GM12878 (cell line): ENCODE data around the gene VGLL3. TPM values are rescaled to one million over a fixed set of nuclear protein-coding genes. Genes with fewer than 3 reads are reported as not detected.

ENCODE experiments used
- ATAC-seq: fragments of 200-7000 bp; cut with Tn5 transposase; 3 replicates; pipeline ENCODE4 v1.9.1; 2020; ENCODE audit warnings: mild to moderate bottlenecking, moderate library complexity
- BruUV-seq: library from RNA; stranded (reverse); fragments of 400-500 nt; replicated peaks from 2 replicates; lab custom pipeline; 2021; lab: Mats Ljungman, UMichigan
- CTCF ChIA-PET: fragments of 300-600 bp; sonication (Branson Sonifier 250); formaldehyde crosslinking; extraction: SDS; loops from one replicate; lab custom pipeline; 2021; ENCODE audit warnings: inconsistent platforms; lab: Yijun Ruan, JAX
- POLR2A ChIA-PET: fragments of 350-600 bp; formaldehyde crosslinking; extraction: SDS; loops from one replicate; lab custom pipeline; 2021; ENCODE audit warnings: inconsistent platforms; lab: Charles Lee
- RAD21 ChIA-PET: fragments of 300-600 bp; sonication (Branson Sonifier 250); formaldehyde crosslinking; loops from one replicate; lab custom pipeline; 2023; ENCODE audit warnings: antibody characterized with exemption; ENCODE audit not compliant: unreplicated experiment; lab: Charles Lee
- SMC1A ChIA-PET: fragments of 300-600 bp; sonication (Branson Sonifier 250); formaldehyde crosslinking; loops from one replicate; lab custom pipeline; 2023; ENCODE audit not compliant: unreplicated experiment, uncharacterized antibody; lab: Charles Lee
- DNase-seq: peaks from one replicate; pipeline ENCODE4 v3.0.0-alpha.2; 2011; ENCODE audit warnings: low read depth, low spot score
- FAIRE-seq: peaks from 3 replicates; lab custom pipeline; 2011; peaks lifted over from hg19 to GRCh38; lab: Jason Lieb, UNC
- H2AFZ ChIP-seq: 2 replicates; pipeline ENCODE4 v1.6.0; 2011; ENCODE audit warnings: low read depth, low read length, control low read depth; ENCODE audit not compliant: control insufficient read depth
- H3K27ac ChIP-seq: 2 replicates; pipeline ENCODE4 v1.5.1; 2011; ENCODE audit warnings: control low read depth; ENCODE audit not compliant: control insufficient read depth, insufficient read depth
- H3K27me3 ChIP-seq, 2 experiments: replicated peaks in 1 of 2; 2 replicates each; pipeline versions ENCODE4 v1.6.0 to v1.6.1; 2011; ENCODE audit warnings: low read length in 1 of 2; ENCODE audit not compliant: control insufficient read depth in 2 of 2, insufficient read depth in 2 of 2
- H3K36me3 ChIP-seq, 2 experiments: 2 replicates each; pipeline ENCODE4 v1.5.1; 2011; ENCODE audit warnings: low read length in 1 of 2; ENCODE audit not compliant: control insufficient read depth in 2 of 2, insufficient read depth in 2 of 2
- H3K4me1 ChIP-seq: 2 replicates; pipeline ENCODE4 v1.6.1; 2011; ENCODE audit warnings: mild to moderate bottlenecking, low read length, moderate library complexity, mixed read lengths; ENCODE audit not compliant: control insufficient read depth, insufficient read depth
- H3K4me2 ChIP-seq: 2 replicates; pipeline ENCODE4 v1.6.0; 2011; ENCODE audit warnings: control low read depth; ENCODE audit not compliant: control insufficient read depth, insufficient read depth
- H3K4me3 ChIP-seq: fragments of 200-600 bp; sonication (generic); 2 replicates; pipeline ENCODE4 v1.5.1; 2016
- H3K79me2 ChIP-seq: 2 replicates; pipeline ENCODE4 v1.6.0; 2011; ENCODE audit warnings: low read length; ENCODE audit not compliant: control insufficient read depth, insufficient read depth
- H3K9ac ChIP-seq: 2 replicates; pipeline ENCODE4 v1.8.0; 2011; ENCODE audit warnings: low read length, control low read depth, mixed read lengths; ENCODE audit not compliant: control insufficient read depth, insufficient read depth
- H3K9me3 ChIP-seq: replicated peaks from 3 replicates; pipeline ENCODE4 v1.5.1; 2011; ENCODE audit warnings: mild to moderate bottlenecking, low read length; ENCODE audit not compliant: control insufficient read depth, insufficient read depth
- H4K20me1 ChIP-seq: 2 replicates; pipeline ENCODE4 v1.6.0; 2011; ENCODE audit not compliant: control insufficient read depth, insufficient read depth
- E2F8 ChIP-seq: fragments of 450-650 bp; IDR thresholded peaks from 2 replicates; pipeline ENCODE4 v1.6.1; 2018; ENCODE audit warnings: mild to moderate bottlenecking, low read depth, moderate library complexity; ENCODE audit not compliant: partially characterized antibody
- HDAC2 ChIP-seq: fragments of 200-600 bp; sonication (generic); IDR thresholded peaks from 2 replicates; pipeline ENCODE4 v1.6.1; 2017
- LARP7 ChIP-seq: fragments of 450-650 bp; IDR thresholded peaks from 2 replicates; pipeline ENCODE4 v1.6.1; 2017; ENCODE audit warnings: mild to moderate bottlenecking
- PKNOX1 ChIP-seq: fragments of 450-650 bp; IDR thresholded peaks from 2 replicates; pipeline ENCODE4 v1.6.1; 2016; ENCODE audit warnings: mild to moderate bottlenecking
- REST ChIP-seq: IDR thresholded peaks from 2 replicates; pipeline ENCODE4 v1.6.1; 2012; ENCODE audit warnings: mild to moderate bottlenecking, low read depth, low read length
- SIN3A ChIP-seq: IDR thresholded peaks from 2 replicates; pipeline ENCODE4 v1.6.1; 2012; ENCODE audit warnings: low read depth, low read length, improper control_type of control experiment
- SMAD1 ChIP-seq: fragments of 450-650 bp; IDR thresholded peaks from 2 replicates; pipeline ENCODE4 v1.6.1; 2018; ENCODE audit warnings: mild to moderate bottlenecking, low read depth; ENCODE audit not compliant: partially characterized antibody
- SREBF1 ChIP-seq: IDR thresholded peaks from 2 replicates; pipeline ENCODE4 v1.6.1; 2012; ENCODE audit warnings: mild to moderate bottlenecking, low read length
- SREBF2 ChIP-seq: IDR thresholded peaks from 2 replicates; pipeline ENCODE4 v1.6.1; 2012; ENCODE audit warnings: mild to moderate bottlenecking, low read length
- TBL1XR1 ChIP-seq: IDR thresholded peaks from 2 replicates; pipeline ENCODE4 v1.6.1; 2012; ENCODE audit warnings: low read depth, low read length, improper control_type of control experiment
- WGBS: methylation state at CpG from one replicate; pipeline ENCODE4 v1.1.6; 2016; ENCODE audit warnings: low lambda C conversion rate; ENCODE audit not compliant: insufficient replicate concordance, insufficient coverage; ENCODE audit errors: missing lambda C conversion rate; 5-methylcytosine and 5-hydroxymethylcytosine counted together
- in situ Hi-C: fragments of 300-500 bp; cut with MboI; formaldehyde crosslinking; loops from 9 replicates; pipeline ENCODE4 v1.14.3; 2018; ENCODE audit warnings: mixed read lengths
- intact Hi-C: fragments of 100-400 bp; cut with micrococcal nuclease; formaldehyde crosslinking; loops from one replicate; pipeline ENCODE4 v1.14.2; 2022; ENCODE audit not compliant: unreplicated experiment
- polyA plus RNA-seq, 11 experiments: library from polyadenylated mRNA; depleted of rRNA in 4 of 11; unstranded in 6 of 11; stranded (reverse) in 5 of 11; fragments of >200 nt; fragmentation: Nextera tagmentation in 4 of 11; fragmentation: Illumina TruSeq in 1 of 11; extraction: Ambion mirVana in 4 of 11; extraction: Trizol in 1 of 11; gene quantifications; 1 replicate in 1 of 11; 2 replicates in 10 of 11; pipeline versions ENCODE4 v1.2.1 to v1.2.3, GENCODE V29; 2011 to 2016; ENCODE audit warnings: inconsistent platforms in 2 of 11, missing spikeins in 2 of 11, low read depth in 1 of 11
- total RNA-seq, 4 experiments: library from RNA; depleted of rRNA in 3 of 4; stranded (reverse); fragments of >200 nt in 3 of 4; fragmentation: Illumina TruSeq in 1 of 4; extraction: Trizol in 1 of 4; gene quantifications; 2 replicates each; pipeline versions ENCODE4 v1.2.1 to v1.2.3, GENCODE V29; 2013 to 2021
- TF ChIP-seq, protein P1 (sequence below): fragments of 450-650 bp; formaldehyde crosslinking; IDR thresholded peaks from 2 replicates; pipeline ENCODE4 v1.4.0; 2022; ENCODE audit warnings: mild to moderate bottlenecking, moderate library complexity

VGLL3 gene
- total and polyA plus RNA-seq, 10 of the 15 experiments (the other 5 are each of a cell fraction or from before 2014, with no cell fraction given), result 0.05 TPM; not detected in 9

- intact Hi-C loops, result no loop called here
- H3K79me2 ChIP-seq, result no peaks in the 10 kb centered on the region
- in situ Hi-C loops, result no loop called here
- H3K27ac ChIP-seq, result no peak overlapping the region
- ATAC-seq, result no peak
- POLR2A ChIA-PET, result no interaction called here
- no peak overlapping the region for H3K4me2 ChIP-seq
- H4K20me1 ChIP-seq, result no peaks in the 10 kb centered on the region
- no peak for DNase-seq
- no peak overlapping the region for H3K4me3 ChIP-seq
- TF ChIP-seq TBL1XR1 (no peak), HDAC2 (no peak), REST (no peak), SREBF1 (no peak), SMAD1 (no peak), SREBF2 (no peak), SIN3A (no peak), PKNOX1 (no peak), E2F8 (no peak), LARP7 (no peak)
- TF ChIP-seq, protein P1, sequence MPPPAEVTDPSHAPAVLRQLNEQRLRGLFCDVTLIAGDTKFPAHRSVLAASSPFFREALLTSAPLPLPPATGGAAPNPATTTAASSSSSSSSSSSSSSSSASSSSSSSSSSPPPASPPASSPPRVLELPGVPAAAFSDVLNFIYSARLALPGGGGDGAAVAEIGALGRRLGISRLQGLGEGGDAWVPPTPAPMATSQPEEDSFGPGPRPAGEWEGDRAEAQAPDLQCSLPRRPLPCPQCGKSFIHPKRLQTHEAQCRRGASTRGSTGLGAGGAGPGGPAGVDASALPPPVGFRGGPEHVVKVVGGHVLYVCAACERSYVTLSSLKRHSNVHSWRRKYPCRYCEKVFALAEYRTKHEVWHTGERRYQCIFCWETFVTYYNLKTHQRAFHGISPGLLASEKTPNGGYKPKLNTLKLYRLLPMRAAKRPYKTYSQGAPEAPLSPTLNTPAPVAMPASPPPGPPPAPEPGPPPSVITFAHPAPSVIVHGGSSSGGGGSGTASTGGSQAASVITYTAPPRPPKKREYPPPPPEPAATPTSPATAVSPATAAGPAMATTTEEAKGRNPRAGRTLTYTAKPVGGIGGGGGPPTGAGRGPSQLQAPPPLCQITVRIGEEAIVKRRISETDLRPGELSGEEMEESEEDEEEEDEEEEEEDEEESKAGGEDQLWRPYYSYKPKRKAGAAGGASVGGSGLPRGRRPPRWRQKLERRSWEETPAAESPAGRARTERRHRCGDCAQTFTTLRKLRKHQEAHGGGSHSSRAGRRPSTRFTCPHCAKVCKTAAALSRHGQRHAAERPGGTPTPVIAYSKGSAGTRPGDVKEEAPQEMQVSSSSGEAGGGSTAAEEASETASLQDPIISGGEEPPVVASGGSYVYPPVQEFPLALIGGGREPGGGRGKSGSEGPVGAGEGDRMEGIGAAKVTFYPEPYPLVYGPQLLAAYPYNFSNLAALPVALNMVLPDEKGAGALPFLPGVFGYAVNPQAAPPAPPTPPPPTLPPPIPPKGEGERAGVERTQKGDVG (CRISPR knock-in tag), result no peak
- 20% methylated on average over 4 of the region's 4 CpGs for WGBS
- no peaks in the 10 kb centered on the region for H3K4me1 ChIP-seq
- SMC1A ChIA-PET, result no interaction called here
- no peaks in the 10 kb centered on the region for H3K36me3 ChIP-seq
- CTCF ChIA-PET, result interaction anchor here (1.2 kb wide), 1 partner anchor 764 kb away, joined by 3 read pairs; no protein-coding TSS in a partner anchor
- no peak overlapping the region for H3K9ac ChIP-seq
- H2AFZ ChIP-seq, result no peak overlapping the region
- no peaks in the 10 kb centered on the region for H3K27me3 ChIP-seq
- FAIRE-seq, result no peak
- RAD21 ChIA-PET, result no interaction called here
- no peaks in the 10 kb centered on the region for H3K9me3 ChIP-seq
- BruUV-seq, result no TSS peak
These were observed 11.4 kb upstream of the VGLL3 start for GRCh38 chr3:87002346-87002745.
